PC-9 (cell line): Measurements from ENCODE around the gene OSM. TPM values are rescaled to one million over a fixed set of nuclear protein-coding genes. Genes with fewer than 3 reads are reported as not detected.

Experiments used
- BruUV-seq: library from RNA; stranded (reverse); fragments of 400-500 nt; replicated peaks from 2 replicates; lab custom pipeline; 2021; lab: Mats Ljungman, UMichigan
- CTCF ChIA-PET: fragments of 300-600 bp; sonication (Branson Sonifier 250); formaldehyde crosslinking; loops from one replicate; lab custom pipeline; 2022; ENCODE audit warnings: antibody characterized with exemption; lab: Charles Lee
- POLR2A ChIA-PET: fragments of 300-600 bp; sonication (Branson Sonifier 250); formaldehyde crosslinking; loops from one replicate; lab custom pipeline; 2022; ENCODE audit warnings: antibody characterized with exemption; ENCODE audit not compliant: unreplicated experiment; lab: Charles Lee
- DNase-seq, 2 experiments: peaks; one replicate each; pipeline versions ENCODE4 v3.0.0 to v3.0.0-alpha.2; 2015 to 2022; ENCODE audit warnings: mixed read lengths in 1 of 2
- H2AFZ ChIP-seq: fragments of 200-600 bp; sonication (generic); 2 replicates; pipeline ENCODE4 v1.8.1; 2017; ENCODE audit warnings: antibody characterized with exemption
- H3F3A ChIP-seq: fragments of 200-600 bp; sonication (generic); 2 replicates; pipeline ENCODE4 v1.8.1; 2017; ENCODE audit warnings: antibody characterized with exemption, mild to moderate bottlenecking, low read depth; ENCODE audit not compliant: insufficient read depth
- H3K27ac ChIP-seq: fragments of 200-600 bp; sonication (generic); 2 replicates; pipeline ENCODE4 v1.6.1; 2016; ENCODE audit warnings: mixed run types
- H3K27me3 ChIP-seq: fragments of 200-600 bp; sonication (generic); 2 replicates; pipeline ENCODE4 v1.6.1; 2016; ENCODE audit warnings: low read depth, mixed run types; ENCODE audit not compliant: insufficient read depth
- H3K36me3 ChIP-seq: fragments of 200-600 bp; sonication (generic); 2 replicates; pipeline ENCODE4 v1.6.1; 2016; ENCODE audit warnings: low read depth, mixed run types
- H3K4me1 ChIP-seq: fragments of 200-600 bp; sonication (generic); replicated peaks from 2 replicates; pipeline ENCODE4 v1.6.1; 2016; ENCODE audit warnings: mixed run types; ENCODE audit not compliant: insufficient read depth
- H3K4me2 ChIP-seq: fragments of 200-600 bp; sonication (generic); 2 replicates; pipeline ENCODE4 v1.6.1; 2017; ENCODE audit warnings: mixed run types
- H3K4me3 ChIP-seq: fragments of 200-600 bp; sonication (generic); 2 replicates; pipeline ENCODE4 v1.6.1; 2016; ENCODE audit warnings: mixed run types
- H3K79me2 ChIP-seq: fragments of 200-600 bp; sonication (generic); 2 replicates; pipeline ENCODE4 v1.6.1; 2017; ENCODE audit warnings: low read depth, mixed run types
- H3K9me2 ChIP-seq: fragments of 200-600 bp; sonication (generic); 2 replicates; pipeline ENCODE4 v1.8.1; 2017; ENCODE audit warnings: mild to moderate bottlenecking; ENCODE audit not compliant: insufficient read depth
- H3K9me3 ChIP-seq: fragments of 200-600 bp; sonication (generic); 2 replicates; pipeline ENCODE4 v1.8.1; 2016; ENCODE audit warnings: low read depth; ENCODE audit not compliant: insufficient read depth
- H4K20me1 ChIP-seq: fragments of 200-600 bp; sonication (generic); 2 replicates; pipeline ENCODE4 v1.8.1; 2017; ENCODE audit not compliant: insufficient read depth
- EZH2 ChIP-seq: fragments of 200-600 bp; sonication (generic); IDR thresholded peaks from 2 replicates; pipeline ENCODE4 v1.8.0; 2017; ENCODE audit warnings: antibody characterized with exemption, low read depth
- intact Hi-C: fragments of 100-400 bp; cut with micrococcal nuclease; formaldehyde crosslinking; loops from one replicate; pipeline ENCODE4 v1.10.0; 2022; ENCODE audit not compliant: unreplicated experiment
- total RNA-seq: library from RNA; stranded (reverse); gene quantifications from 2 replicates; pipeline ENCODE4 v1.2.3, GENCODE V29; 2021
- TF ChIP-seq, protein P1 (sequence below): fragments of 200-600 bp; sonication (generic); conservative IDR thresholded peaks from 2 replicates; pipeline ENCODE4 v1.6.1; 2017; ENCODE audit warnings: mixed run types, antibody characterized with exemption, mild to moderate bottlenecking, moderate library complexity

The OSM gene
- total RNA-seq, 1 experiment from 2014 or later: not detected

DNA sequence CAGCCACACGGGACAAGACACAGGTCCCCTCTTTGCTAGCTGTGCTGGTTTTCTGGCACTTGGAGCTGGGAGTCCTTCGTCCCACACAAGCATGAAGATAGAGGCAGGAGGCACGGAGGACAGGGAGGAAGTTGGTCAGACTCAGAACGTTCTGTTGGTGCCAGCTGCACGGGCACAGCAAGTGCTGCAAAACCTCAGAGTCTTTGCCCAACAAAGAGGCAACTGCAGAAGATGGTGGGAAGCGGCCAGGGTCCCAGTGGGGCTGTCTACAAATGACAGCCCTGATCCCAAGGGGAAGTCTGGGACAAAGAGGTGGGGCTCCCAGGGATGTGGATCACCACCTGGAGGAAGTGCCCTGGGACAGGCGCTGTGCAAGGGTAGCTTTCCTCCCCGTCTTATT lies 9.4 kb upstream of the OSM start:
- Histone ChIP-seq H4K20me1 (no peaks in the 10 kb centered on the region), H2AFZ (no peak overlapping the region), H3K9me2 (no peaks in the 10 kb centered on the region), H3K79me2 (no peaks in the 10 kb centered on the region), H3K9me3 (no peaks in the 10 kb centered on the region), H3F3A (peaks cover 9% of the 10 kb centered on the region), H3K36me3 (no peaks in the 10 kb centered on the region), H3K4me3 (no peak overlapping the region), H3K27ac (no peak overlapping the region), H3K4me2 (no peak overlapping the region), H3K4me1 (no peaks in the 10 kb centered on the region), H3K27me3 (no peaks in the 10 kb centered on the region)
- no TSS peak for BruUV-seq
- intact Hi-C loops: no loop called here
- CTCF ChIA-PET: no interaction called here
- no peak for DNase-seq
- TF ChIP-seq, protein P1, sequence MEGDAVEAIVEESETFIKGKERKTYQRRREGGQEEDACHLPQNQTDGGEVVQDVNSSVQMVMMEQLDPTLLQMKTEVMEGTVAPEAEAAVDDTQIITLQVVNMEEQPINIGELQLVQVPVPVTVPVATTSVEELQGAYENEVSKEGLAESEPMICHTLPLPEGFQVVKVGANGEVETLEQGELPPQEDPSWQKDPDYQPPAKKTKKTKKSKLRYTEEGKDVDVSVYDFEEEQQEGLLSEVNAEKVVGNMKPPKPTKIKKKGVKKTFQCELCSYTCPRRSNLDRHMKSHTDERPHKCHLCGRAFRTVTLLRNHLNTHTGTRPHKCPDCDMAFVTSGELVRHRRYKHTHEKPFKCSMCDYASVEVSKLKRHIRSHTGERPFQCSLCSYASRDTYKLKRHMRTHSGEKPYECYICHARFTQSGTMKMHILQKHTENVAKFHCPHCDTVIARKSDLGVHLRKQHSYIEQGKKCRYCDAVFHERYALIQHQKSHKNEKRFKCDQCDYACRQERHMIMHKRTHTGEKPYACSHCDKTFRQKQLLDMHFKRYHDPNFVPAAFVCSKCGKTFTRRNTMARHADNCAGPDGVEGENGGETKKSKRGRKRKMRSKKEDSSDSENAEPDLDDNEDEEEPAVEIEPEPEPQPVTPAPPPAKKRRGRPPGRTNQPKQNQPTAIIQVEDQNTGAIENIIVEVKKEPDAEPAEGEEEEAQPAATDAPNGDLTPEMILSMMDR: no peak
- no peak for TF ChIP-seq EZH2
- POLR2A ChIA-PET: interaction anchor here (0.6 kb wide), 1 partner anchor 11 kb away, joined by 3 read pairs; no protein-coding TSS in a partner anchor

DNA sequence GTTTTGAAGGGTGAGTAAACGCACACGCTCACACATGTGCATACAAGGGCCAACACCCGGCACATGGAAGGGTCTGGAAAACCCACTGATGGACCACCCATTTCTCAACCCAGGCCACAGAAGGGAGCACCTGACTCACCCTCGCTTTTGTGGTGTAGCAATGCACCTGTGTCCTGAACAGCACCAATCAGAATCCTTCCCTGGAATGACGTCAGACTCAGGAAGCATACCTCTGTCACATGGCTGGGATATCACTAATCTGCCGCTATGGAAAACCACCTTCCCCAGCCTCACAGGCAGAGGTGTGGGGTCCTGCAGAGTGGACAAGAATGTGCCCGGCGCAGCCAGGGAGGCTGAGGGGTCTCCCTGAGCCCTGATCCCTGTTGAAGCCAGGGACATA lies 9.0 kb upstream of the OSM start:
- Histone ChIP-seq H3K79me2 (no peaks in the 10 kb centered on the region), H2AFZ (no peak overlapping the region), H3F3A (peaks cover 6% of the 10 kb centered on the region), H3K4me2 (no peak overlapping the region), H3K4me1 (no peaks in the 10 kb centered on the region), H4K20me1 (no peaks in the 10 kb centered on the region), H3K36me3 (no peaks in the 10 kb centered on the region), H3K4me3 (no peak overlapping the region), H3K27me3 (no peaks in the 10 kb centered on the region), H3K27ac (no peak overlapping the region), H3K9me2 (no peaks in the 10 kb centered on the region), H3K9me3 (no peaks in the 10 kb centered on the region)
- POLR2A ChIA-PET: interaction anchor here (0.6 kb wide), 1 partner anchor 10 kb away, joined by 3 read pairs; no protein-coding TSS in a partner anchor
- intact Hi-C loops: no loop called here
- BruUV-seq: no TSS peak
- DNase-seq: no peak
- TF ChIP-seq, protein P1: no peak
- TF ChIP-seq EZH2: no peak
- CTCF ChIA-PET: no interaction called here

DNA sequence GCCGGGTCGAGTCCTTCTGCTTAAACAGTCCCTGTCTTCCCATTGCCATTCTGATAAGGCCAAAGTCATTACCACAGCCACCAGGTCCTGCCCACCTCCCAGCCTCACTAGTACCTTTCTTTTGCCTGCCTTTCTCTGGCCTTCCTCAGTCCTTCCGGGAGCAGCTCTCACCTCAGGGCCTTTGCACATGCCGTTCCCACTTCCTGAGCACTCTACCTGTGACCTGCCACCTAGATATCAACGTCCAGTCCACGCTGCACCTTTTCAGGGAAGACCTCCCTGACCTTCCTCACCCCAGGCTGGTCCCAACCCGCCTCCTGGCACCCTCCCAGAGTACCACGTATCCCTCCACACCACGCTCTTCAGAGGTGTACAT lies 7.8 kb upstream of the OSM start:
- Histone ChIP-seq H3K9me3 (no peaks in the 10 kb centered on the region), H4K20me1 (no peaks in the 10 kb centered on the region), H3K27me3 (no peaks in the 10 kb centered on the region), H3K4me1 (no peaks in the 10 kb centered on the region), H3K4me2 (no peak overlapping the region), H3K4me3 (no peak overlapping the region), H2AFZ (no peak overlapping the region), H3K79me2 (no peaks in the 10 kb centered on the region), H3K27ac (no peak overlapping the region), H3F3A (peaks cover 6% of the 10 kb centered on the region; the same call in 1 of the 2 replicates), H3K9me2 (no peaks in the 10 kb centered on the region), H3K36me3 (no peaks in the 10 kb centered on the region)
- POLR2A ChIA-PET: interaction anchor here (0.7 kb wide), 1 partner anchor 437 kb away, joined by 9 read pairs; no protein-coding TSS in a partner anchor
- no peak for TF ChIP-seq EZH2
- TF ChIP-seq, protein P1: no peak
- CTCF ChIA-PET: interaction anchor here (0.7 kb wide), 1 partner anchor 230 kb away, joined by 4 read pairs; no protein-coding TSS in a partner anchor
- intact Hi-C loops: no loop called here
- BruUV-seq: no TSS peak
- no peak for DNase-seq
